ENCODE data around the gene KCNIP1.

DNA sequence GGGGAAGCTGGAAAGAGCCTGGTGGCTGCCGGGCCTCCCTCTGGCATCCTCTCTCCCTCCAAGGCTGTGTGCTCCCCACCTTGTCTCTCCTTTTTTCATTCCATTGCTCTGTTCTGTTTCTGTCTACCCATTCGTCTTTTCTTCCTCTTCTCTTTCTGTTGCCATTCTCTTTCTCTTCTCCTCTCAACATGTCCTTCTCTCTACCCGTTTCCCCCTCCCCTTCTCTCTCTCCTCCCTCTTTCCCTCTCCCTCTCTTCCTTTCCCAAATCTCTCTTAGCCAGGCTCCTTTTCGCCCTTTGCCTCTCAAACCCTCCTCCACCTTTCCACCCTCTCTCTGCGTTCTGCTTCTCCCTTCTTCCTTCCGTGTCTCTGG lies 19.4 kb upstream of the KCNIP1 start:
- TF ChIP-seq CTCF (IDR thresholded peaks at IDR 0.05) (no peak), POLR2A (IDR thresholded peaks at IDR 0.05) (no peak), POLR2AphosphoS5 (IDR thresholded peaks at IDR 0.05) (no peak)
